IPS-18a (cell line): ENCODE data around the gene PSEN2.

Source experiments
- H3K27ac ChIP-seq: one replicate; pipeline ENCODE4 v1.5.1; 2013; ENCODE audit warnings: low read length
- H3K27me3 ChIP-seq: one replicate; pipeline ENCODE4 v1.6.1; 2013; ENCODE audit warnings: mild to moderate bottlenecking, low read length; ENCODE audit not compliant: control insufficient read depth, insufficient read depth
- H3K36me3 ChIP-seq: one replicate; pipeline ENCODE4 v1.6.1; 2013; ENCODE audit warnings: low read depth, low read length; ENCODE audit not compliant: control insufficient read depth
- H3K4me1 ChIP-seq: one replicate; pipeline ENCODE4 v1.6.1; 2013; ENCODE audit warnings: low read depth, low read length; ENCODE audit not compliant: control insufficient read depth
- H3K4me3 ChIP-seq: one replicate; pipeline ENCODE4 v1.5.1; 2013; ENCODE audit warnings: low read length
- H3K9ac ChIP-seq: one replicate; pipeline ENCODE4 v1.6.1; 2013; ENCODE audit warnings: mild to moderate bottlenecking, low read length, moderate library complexity
- H3K9me3 ChIP-seq: one replicate; pipeline ENCODE4 v1.6.1; 2013; ENCODE audit warnings: low read depth, low read length; ENCODE audit not compliant: control insufficient read depth

PSEN2 gene

DNA sequence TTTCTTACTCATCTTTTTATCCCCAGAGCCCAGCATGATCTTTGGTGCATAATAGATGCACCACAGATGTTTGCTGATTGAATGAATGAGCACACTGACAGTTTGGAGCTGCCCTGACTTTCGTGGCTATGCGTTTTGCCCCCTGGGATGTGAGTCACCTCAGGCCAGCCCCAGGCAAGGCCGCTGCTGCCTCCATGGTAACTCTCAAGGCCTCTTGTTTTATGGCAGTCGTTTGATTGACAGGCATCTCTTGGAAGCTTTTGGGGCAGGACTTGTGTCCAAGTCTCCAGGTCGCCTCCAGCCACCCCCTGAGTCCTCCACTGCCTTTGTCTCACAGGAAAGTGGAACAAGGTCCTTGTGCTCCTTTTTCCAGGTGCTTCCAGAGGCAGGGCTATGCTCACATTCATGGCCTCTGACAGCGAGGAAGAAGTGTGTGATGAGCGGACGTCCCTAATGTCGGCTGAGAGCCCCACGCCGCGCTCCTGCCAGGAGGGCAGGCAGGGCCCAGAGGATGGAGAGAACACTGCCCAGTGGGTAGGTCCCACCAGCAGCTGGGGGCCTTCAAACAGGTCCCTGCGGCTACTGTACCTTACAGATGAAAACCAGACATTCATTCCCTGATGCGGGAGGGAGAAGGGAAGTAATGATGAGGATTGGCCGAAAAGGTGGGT lies 11.2 kb downstream of the PSEN2 start:
- no peaks in the 10 kb centered on the region for H3K4me1 ChIP-seq
- H3K27me3 ChIP-seq = no peaks in the 10 kb centered on the region
- H3K36me3 ChIP-seq = peaks cover 39% of the 10 kb centered on the region
- no peak overlapping the region for H3K4me3 ChIP-seq
- H3K27ac ChIP-seq = no peak overlapping the region
- no peak overlapping the region for H3K9ac ChIP-seq
- no peaks in the 10 kb centered on the region for H3K9me3 ChIP-seq

DNA sequence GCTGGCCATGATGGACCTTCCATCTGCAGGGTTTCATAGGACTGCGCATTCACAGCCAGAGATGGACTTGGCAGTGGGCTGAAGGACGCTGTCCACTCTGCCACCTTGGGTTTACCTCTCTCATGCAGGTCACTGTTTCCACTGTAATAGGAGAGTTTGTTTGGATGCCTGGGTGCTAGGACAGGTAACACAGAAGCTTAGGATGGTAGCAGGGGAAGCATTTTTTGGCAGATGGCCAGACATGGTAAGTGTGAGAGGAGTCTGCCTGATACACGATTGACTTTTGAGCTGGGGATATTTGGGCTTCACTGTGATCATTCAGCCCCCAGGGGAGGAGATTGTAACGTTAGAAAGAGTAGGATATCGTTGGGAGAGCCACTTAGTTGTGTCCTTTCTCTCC lies 11.8 kb downstream of the PSEN2 start:
- Histone ChIP-seq H3K27me3 (no peaks in the 10 kb centered on the region), H3K9ac (no peak overlapping the region), H3K27ac (no peak overlapping the region), H3K36me3 (peaks cover 39% of the 10 kb centered on the region), H3K9me3 (no peaks in the 10 kb centered on the region), H3K4me1 (no peaks in the 10 kb centered on the region), H3K4me3 (no peak overlapping the region)

DNA sequence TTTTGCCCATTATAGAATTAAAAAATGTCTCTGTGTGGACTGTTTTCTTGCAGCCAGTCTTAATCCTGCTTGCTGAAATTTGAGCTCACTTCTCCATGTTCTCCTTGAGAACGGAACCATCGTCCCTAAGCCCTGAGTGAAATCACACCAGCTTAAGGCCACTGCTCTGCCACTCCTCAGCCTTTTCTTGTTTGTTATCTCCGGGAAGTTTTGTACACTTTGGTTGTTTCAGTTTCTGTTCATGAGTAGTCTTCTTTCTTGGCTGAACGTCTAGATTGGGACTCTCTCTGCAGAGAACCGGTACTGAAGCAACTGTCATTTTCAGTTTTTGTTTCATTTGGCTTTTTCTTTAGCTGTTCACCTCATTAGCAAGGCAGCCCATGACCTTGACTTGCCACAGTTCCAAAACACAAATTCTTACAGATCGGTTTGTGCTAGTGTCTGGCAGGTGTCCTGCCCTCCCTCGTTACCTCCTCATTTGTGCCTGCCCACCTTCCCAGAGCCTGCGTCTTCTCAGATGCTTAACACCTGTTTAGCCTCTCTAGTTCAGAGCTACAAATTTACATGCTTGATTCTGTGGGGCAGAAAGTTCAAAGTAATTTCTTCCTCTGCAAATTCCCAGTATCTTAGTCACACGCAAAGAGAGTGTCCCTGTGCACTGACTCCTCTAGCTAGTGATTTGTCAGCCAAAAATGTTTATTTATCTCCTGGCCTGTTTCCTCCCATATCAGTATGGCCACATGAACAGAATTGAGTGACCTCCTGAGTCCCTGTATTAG lies 12.4 kb downstream of the PSEN2 start:
- Histone ChIP-seq H3K4me3 (no peak overlapping the region), H3K36me3 (peaks cover 41% of the 10 kb centered on the region), H3K4me1 (no peaks in the 10 kb centered on the region), H3K27ac (no peak overlapping the region), H3K9ac (no peak overlapping the region), H3K27me3 (no peaks in the 10 kb centered on the region), H3K9me3 (no peaks in the 10 kb centered on the region)

DNA sequence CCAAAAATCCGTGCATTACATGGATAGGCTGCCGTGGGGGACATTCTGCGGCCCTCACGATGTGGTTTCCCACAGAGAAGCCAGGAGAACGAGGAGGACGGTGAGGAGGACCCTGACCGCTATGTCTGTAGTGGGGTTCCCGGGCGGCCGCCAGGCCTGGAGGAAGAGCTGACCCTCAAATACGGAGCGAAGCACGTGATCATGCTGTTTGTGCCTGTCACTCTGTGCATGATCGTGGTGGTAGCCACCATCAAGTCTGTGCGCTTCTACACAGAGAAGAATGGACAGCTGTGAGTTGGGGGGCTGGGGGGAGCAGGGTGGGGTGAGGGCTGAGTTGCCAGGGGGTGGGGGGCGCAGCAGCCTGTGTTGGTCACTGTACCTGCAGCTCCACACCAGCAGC lies 13.2 kb downstream of the PSEN2 start:
- Histone ChIP-seq H3K9me3 (no peaks in the 10 kb centered on the region), H3K9ac (no peak overlapping the region), H3K4me3 (no peak overlapping the region), H3K27me3 (no peaks in the 10 kb centered on the region), H3K36me3 (peaks cover 49% of the 10 kb centered on the region), H3K4me1 (no peaks in the 10 kb centered on the region), H3K27ac (no peak overlapping the region)

DNA sequence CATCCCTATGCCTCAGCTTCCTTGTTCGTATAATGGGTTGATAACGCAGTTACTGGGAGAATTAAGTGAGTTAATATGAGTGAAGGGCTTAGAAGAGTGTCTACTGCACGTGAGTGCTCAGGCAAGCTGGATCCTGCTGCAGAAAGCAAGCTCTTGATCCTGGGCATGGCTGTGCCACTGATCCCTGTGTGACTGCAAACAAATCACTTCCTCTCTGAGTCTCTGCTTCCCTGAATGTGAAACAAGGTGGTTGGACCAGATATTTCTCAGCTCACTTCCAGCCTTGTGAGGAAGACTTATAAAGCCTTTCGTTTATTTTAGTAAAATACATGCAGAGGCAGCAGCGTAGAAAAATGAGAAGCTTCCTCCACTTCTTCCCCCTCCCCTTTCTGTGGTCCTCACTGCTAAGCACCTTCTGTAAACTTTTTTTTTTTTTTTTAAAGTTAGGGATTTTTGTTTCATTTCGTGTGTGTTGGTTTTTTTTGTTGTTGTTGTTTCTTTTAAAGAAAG lies 13.8 kb downstream of the PSEN2 start:
- no peak overlapping the region for H3K9ac ChIP-seq
- H3K27ac ChIP-seq = no peak overlapping the region
- peaks cover 49% of the 10 kb centered on the region for H3K36me3 ChIP-seq

DNA sequence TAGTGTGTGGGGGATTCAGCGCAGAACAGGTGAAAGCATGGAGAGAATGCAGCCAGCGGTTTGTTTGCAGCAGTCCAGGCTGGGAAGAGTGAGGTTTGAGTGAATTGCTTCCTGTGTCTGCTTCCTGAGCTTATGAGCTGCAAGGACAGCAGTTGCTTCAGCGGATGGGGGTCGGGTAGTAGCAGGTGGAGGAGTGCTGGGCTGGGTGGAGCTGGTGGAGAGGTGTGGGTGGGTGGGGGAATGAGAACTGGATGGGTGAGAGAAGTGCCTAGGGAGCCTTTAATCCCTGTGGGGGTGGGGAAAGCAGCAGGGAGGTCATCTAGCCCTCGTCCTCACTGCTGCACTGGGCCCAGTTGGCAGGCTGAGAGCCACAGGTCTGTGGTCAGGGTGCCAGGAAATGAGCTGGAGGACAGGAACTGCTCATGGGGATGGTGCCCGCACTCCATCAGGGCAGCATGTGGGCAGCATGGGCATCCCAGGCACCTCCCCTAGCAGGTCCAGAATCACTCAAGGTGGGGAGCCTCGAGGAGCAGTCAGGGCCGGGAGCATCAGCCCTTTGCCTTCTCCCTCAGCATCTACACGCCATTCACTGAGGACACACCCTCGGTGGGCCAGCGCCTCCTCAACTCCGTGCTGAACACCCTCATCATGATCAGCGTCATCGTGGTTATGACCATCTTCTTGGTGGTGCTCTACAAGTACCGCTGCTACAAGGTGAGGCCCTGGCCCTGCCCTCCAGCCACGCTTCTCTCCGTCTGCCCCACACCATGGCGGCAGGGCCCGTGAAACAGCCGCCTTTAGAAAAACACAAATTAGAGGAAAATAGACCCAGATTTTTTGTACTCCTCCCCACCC lies 14.8 kb downstream of the PSEN2 start:
- H3K9me3 ChIP-seq = no peaks in the 10 kb centered on the region
- no peaks in the 10 kb centered on the region for H3K4me1 ChIP-seq
- H3K9ac ChIP-seq = no peak overlapping the region
- no peaks in the 10 kb centered on the region for H3K27me3 ChIP-seq
- no peak overlapping the region for H3K4me3 ChIP-seq
- H3K27ac ChIP-seq = no peak overlapping the region
- H3K36me3 ChIP-seq = peaks cover 39% of the 10 kb centered on the region

More for the DNA sequence above, 13.8 kb downstream of the PSEN2 start:
- Histone ChIP-seq H3K4me1 (no peaks in the 10 kb centered on the region), H3K4me3 (no peak overlapping the region), H3K9me3 (no peaks in the 10 kb centered on the region), H3K27me3 (no peaks in the 10 kb centered on the region)

DNA sequence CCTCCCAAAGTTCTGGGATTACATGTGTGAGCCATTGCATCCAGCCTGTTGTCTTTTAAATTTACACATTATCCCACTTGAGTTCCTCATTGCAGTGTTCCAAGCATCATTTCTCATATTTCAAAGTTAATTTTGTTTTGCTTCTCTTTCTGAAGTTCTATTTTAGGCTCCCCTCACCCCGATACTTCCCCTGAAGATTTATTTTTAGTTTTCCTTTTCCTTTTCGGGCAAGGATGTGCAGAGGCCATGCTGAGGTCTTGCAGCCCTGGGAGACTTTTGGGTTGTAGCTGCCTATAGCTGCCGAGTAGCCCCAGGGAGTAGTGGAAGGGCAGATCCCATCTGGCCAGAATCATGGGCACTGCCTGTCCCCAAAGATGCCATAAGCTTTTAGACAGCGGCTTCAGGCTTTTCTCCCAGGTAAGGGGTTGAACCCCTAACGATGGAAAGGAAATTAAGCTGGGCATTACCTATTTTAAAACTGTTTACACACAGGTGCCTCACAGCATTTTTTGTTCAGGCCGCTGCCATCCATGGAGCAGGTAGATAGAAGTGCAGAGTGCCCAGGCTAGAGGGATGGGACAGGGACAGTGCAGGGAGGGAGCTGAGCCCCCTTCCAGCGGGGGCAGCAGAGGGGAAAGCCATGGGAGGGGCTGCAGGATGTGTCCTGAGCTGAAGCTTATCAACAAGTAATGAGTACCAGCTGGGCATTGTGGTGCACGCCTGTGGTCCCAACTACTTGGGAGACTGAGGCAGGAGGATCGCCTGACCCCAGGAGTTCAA lies 15.9 kb downstream of the PSEN2 start:
- Histone ChIP-seq H3K9me3 (no peaks in the 10 kb centered on the region), H3K27ac (no peak overlapping the region), H3K27me3 (no peaks in the 10 kb centered on the region), H3K4me1 (no peaks in the 10 kb centered on the region), H3K36me3 (peaks cover 41% of the 10 kb centered on the region), H3K9ac (no peak overlapping the region), H3K4me3 (no peak overlapping the region)

DNA sequence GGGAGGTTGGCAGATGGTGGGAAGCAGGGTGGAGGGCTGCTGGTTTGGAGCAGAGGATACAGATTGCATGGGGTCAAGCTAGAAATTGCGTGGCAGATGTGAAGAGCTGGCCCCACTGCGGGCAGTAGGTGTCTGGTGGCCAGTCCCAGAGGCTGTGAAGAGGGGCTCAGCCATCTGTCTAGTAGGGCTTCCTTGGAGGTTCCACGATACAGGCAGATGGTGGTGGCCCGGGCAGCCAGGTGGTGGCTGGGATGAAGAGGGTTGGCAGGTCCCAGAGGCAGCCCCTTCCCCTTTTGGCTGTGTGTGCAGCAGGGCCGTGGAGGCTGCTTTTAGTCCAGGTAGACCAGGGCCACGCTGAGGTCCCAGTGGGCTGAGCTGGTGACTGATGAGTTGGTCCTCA lies 16.6 kb downstream of the PSEN2 start:
- Histone ChIP-seq H3K4me3 (no peak overlapping the region), H3K27me3 (no peaks in the 10 kb centered on the region), H3K36me3 (peaks cover 40% of the 10 kb centered on the region), H3K4me1 (no peaks in the 10 kb centered on the region), H3K9me3 (no peaks in the 10 kb centered on the region), H3K9ac (no peak overlapping the region), H3K27ac (no peak overlapping the region)

DNA sequence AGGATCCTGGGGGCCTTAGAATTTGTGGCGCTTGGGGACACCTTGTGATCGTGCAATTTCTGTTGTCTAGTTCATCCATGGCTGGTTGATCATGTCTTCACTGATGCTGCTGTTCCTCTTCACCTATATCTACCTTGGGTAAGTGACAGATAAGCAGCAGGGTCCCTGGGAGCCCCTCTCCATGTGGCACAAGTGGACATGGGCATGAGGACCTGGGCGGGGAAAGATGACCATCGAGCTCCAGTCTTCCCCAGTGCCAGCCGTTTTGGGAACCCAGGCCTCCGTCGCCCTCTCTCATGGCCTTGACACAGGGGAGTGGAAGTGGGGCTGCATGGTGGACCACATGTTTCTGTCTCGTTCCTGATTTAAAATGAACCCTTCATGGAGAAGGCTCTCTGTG lies 17.6 kb downstream of the PSEN2 start:
- Histone ChIP-seq H3K4me3 (no peak overlapping the region), H3K27me3 (no peaks in the 10 kb centered on the region), H3K4me1 (no peaks in the 10 kb centered on the region), H3K9me3 (no peaks in the 10 kb centered on the region), H3K36me3 (peaks cover 36% of the 10 kb centered on the region), H3K9ac (no peak overlapping the region), H3K27ac (no peak overlapping the region)

DNA sequence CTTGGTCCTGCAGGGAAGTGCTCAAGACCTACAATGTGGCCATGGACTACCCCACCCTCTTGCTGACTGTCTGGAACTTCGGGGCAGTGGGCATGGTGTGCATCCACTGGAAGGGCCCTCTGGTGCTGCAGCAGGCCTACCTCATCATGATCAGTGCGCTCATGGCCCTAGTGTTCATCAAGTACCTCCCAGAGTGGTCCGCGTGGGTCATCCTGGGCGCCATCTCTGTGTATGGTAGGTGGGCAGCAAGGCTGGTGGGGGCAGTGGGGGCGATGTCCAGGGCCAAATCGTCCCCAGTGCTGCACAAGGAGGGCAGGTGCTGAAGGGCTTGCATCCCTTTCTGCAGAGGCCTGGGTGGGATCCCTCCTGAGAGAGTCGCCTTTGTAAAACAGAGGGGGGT lies 18.4 kb downstream of the PSEN2 start:
- H3K4me3 ChIP-seq = no peak overlapping the region
- H3K27ac ChIP-seq = no peak overlapping the region
- no peak overlapping the region for H3K9ac ChIP-seq
- no peaks in the 10 kb centered on the region for H3K27me3 ChIP-seq
- no peaks in the 10 kb centered on the region for H3K4me1 ChIP-seq
- H3K36me3 ChIP-seq = peaks cover 36% of the 10 kb centered on the region
- H3K9me3 ChIP-seq = no peaks in the 10 kb centered on the region
